ENCODE measurements around the gene PNPLA1. TPM values are rescaled to one million over a fixed set of nuclear protein-coding genes. Genes with fewer than 3 reads are reported as not detected.

PNPLA1 gene
- total and polyA plus RNA-seq, 2 donors (not counting 1 experiment from before 2014, with no cell fraction given), result 0.02 TPM; not detected in 1

- Histone ChIP-seq H3K9ac (ENCODE audit: insufficient read depth, low read length) (no peak overlapping the region), H3K4me2 (ENCODE audit: extremely low read depth, insufficient read depth, low read length) (no peak overlapping the region), H3K27ac (ENCODE audit: insufficient read depth, low read length) (no peak overlapping the region), H2AFZ (ENCODE audit: low read length) (no peak overlapping the region), H3K9me3 (ENCODE audit: control insufficient read depth, insufficient read depth, low read depth, low read length) (no peaks in the 10 kb centered on the region), H3K36me3 (ENCODE audit: control insufficient read depth, insufficient read depth, low read length) (no peaks in the 10 kb centered on the region), H3K4me3 (replicated peaks in 1 of 4; ENCODE audit: control extremely low read depth in 1 of 4, insufficient read depth in 1 of 4, low read depth in 3 of 4, low read length in 4 of 4) (no peak overlapping the region), H3K27me3 (ENCODE audit: control insufficient read depth, insufficient read depth, low read length) (no peaks in the 10 kb centered on the region), H3K79me2 (ENCODE audit: control insufficient read depth, insufficient read depth, low read length) (no peaks in the 10 kb centered on the region), H3K4me1 (ENCODE audit: control insufficient read depth, extremely low read depth, insufficient read depth, low read length) (peaks cover 6% of the 10 kb centered on the region), H4K20me1 (ENCODE audit: control insufficient read depth, extremely low read depth, insufficient read depth, low read length) (no peaks in the 10 kb centered on the region)
- peak in 1 of 2 donors; percentile 7 for DNase-seq (ENCODE audit: low read depth in 2 of 2)
- TF ChIP-seq, protein P1, sequence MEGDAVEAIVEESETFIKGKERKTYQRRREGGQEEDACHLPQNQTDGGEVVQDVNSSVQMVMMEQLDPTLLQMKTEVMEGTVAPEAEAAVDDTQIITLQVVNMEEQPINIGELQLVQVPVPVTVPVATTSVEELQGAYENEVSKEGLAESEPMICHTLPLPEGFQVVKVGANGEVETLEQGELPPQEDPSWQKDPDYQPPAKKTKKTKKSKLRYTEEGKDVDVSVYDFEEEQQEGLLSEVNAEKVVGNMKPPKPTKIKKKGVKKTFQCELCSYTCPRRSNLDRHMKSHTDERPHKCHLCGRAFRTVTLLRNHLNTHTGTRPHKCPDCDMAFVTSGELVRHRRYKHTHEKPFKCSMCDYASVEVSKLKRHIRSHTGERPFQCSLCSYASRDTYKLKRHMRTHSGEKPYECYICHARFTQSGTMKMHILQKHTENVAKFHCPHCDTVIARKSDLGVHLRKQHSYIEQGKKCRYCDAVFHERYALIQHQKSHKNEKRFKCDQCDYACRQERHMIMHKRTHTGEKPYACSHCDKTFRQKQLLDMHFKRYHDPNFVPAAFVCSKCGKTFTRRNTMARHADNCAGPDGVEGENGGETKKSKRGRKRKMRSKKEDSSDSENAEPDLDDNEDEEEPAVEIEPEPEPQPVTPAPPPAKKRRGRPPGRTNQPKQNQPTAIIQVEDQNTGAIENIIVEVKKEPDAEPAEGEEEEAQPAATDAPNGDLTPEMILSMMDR (conservative IDR thresholded peaks at IDR 0.05 in 1 of 2, IDR thresholded peaks at IDR 0.05 in 1 of 2; ENCODE audit: low read depth in 1 of 2, low read length in 2 of 2), result no peak
- TF ChIP-seq EZH2 (IDR thresholded peaks at IDR 0.05; ENCODE audit: low read length, missing control alignments), result no peak
Observed at GRCh38 chr6:36244641-36245280, 25.1 kb upstream of the PNPLA1 start.

GRCh38 chr6:36245572-36246061, 24.2 kb upstream of the PNPLA1 start:
- Histone ChIP-seq H4K20me1 (ENCODE audit: control insufficient read depth, extremely low read depth, insufficient read depth, low read length) (no peaks in the 10 kb centered on the region), H3K4me2 (ENCODE audit: extremely low read depth, insufficient read depth, low read length) (no peak overlapping the region), H3K9ac (ENCODE audit: insufficient read depth, low read length) (no peak overlapping the region), H3K36me3 (ENCODE audit: control insufficient read depth, insufficient read depth, low read length) (no peaks in the 10 kb centered on the region), H2AFZ (ENCODE audit: low read length) (no peak overlapping the region), H3K27ac (ENCODE audit: insufficient read depth, low read length) (no peak overlapping the region), H3K9me3 (ENCODE audit: control insufficient read depth, insufficient read depth, low read depth, low read length) (no peaks in the 10 kb centered on the region), H3K79me2 (ENCODE audit: control insufficient read depth, insufficient read depth, low read length) (no peaks in the 10 kb centered on the region), H3K4me3 (replicated peaks in 1 of 4; ENCODE audit: control extremely low read depth in 1 of 4, insufficient read depth in 1 of 4, low read depth in 3 of 4, low read length in 4 of 4) (no peak overlapping the region), H3K27me3 (ENCODE audit: control insufficient read depth, insufficient read depth, low read length) (no peaks in the 10 kb centered on the region), H3K4me1 (ENCODE audit: control insufficient read depth, extremely low read depth, insufficient read depth, low read length) (peaks cover 6% of the 10 kb centered on the region)
- TF ChIP-seq, protein P1 (conservative IDR thresholded peaks at IDR 0.05 in 1 of 2, IDR thresholded peaks at IDR 0.05 in 1 of 2; ENCODE audit: low read depth in 1 of 2, low read length in 2 of 2), result no peak
- no peak for TF ChIP-seq EZH2 (IDR thresholded peaks at IDR 0.05; ENCODE audit: low read length, missing control alignments)
- DNase-seq (ENCODE audit: low read depth in 2 of 2), result no peak

- no peak for TF ChIP-seq EZH2 (IDR thresholded peaks at IDR 0.05; ENCODE audit: low read length, missing control alignments)
- TF ChIP-seq, protein P1 (conservative IDR thresholded peaks at IDR 0.05 in 1 of 2, IDR thresholded peaks at IDR 0.05 in 1 of 2; ENCODE audit: low read depth in 1 of 2, low read length in 2 of 2), result no peak
- H3K4me3 ChIP-seq (replicated peaks in 1 of 4; ENCODE audit: control extremely low read depth in 1 of 4, insufficient read depth in 1 of 4, low read depth in 3 of 4, low read length in 4 of 4), result no peak overlapping the region
- H3K4me1 ChIP-seq (ENCODE audit: control insufficient read depth, extremely low read depth, insufficient read depth, low read length), result peaks cover 6% of the 10 kb centered on the region
- H2AFZ ChIP-seq (ENCODE audit: low read length), result no peak overlapping the region
- H3K9me3 ChIP-seq (ENCODE audit: control insufficient read depth, insufficient read depth, low read depth, low read length), result no peaks in the 10 kb centered on the region
- no peak overlapping the region for H3K27ac ChIP-seq (ENCODE audit: insufficient read depth, low read length)
- peak in 1 of 2 donors; percentile 18 for DNase-seq (ENCODE audit: low read depth in 2 of 2)
- H3K27me3 ChIP-seq (ENCODE audit: control insufficient read depth, insufficient read depth, low read length), result no peaks in the 10 kb centered on the region
- H3K4me2 ChIP-seq (ENCODE audit: extremely low read depth, insufficient read depth, low read length), result no peak overlapping the region
- no peaks in the 10 kb centered on the region for H3K36me3 ChIP-seq (ENCODE audit: control insufficient read depth, insufficient read depth, low read length)
- H4K20me1 ChIP-seq (ENCODE audit: control insufficient read depth, extremely low read depth, insufficient read depth, low read length), result no peaks in the 10 kb centered on the region
- no peak overlapping the region for H3K9ac ChIP-seq (ENCODE audit: insufficient read depth, low read length)
- no peaks in the 10 kb centered on the region for H3K79me2 ChIP-seq (ENCODE audit: control insufficient read depth, insufficient read depth, low read length)
Observed at GRCh38 chr6:36246506-36247268, 23.2 kb upstream of the PNPLA1 start.

All from fibroblast of lung (primary cell).